Motor neuron (in vitro differentiated cells): ENCODE results near the gene FLVCR2. TPM values are rescaled to one million over a fixed set of nuclear protein-coding genes. Genes with fewer than 3 reads are reported as not detected.
A peak's percentile ranks its signal among the peaks of the same experiment; 100 is the strongest.
"Not testable (repeated sequence)": the region's sequence is repeated elsewhere in the genome, so short reads cannot be mapped to it uniquely, and the experiment has no call there.

Experiments used
- ATAC-seq, 8 experiments: fragments of 200-7000 bp; cut with Tn5 transposase; replicated peaks in 6 of 8; 2 replicates each; pipeline ENCODE4 v1.8.0; 2021; ENCODE audit warnings: mild to moderate bottlenecking in 8 of 8, moderate library complexity in 8 of 8
- H3K27ac ChIP-seq, 2 donors: fragments of 250-450 bp; sonication (Bioruptor Pico); 2 replicates each; pipeline ENCODE4 v1.9.0; 2021; ENCODE audit warnings: antibody characterized with exemption in 2 of 2, mild to moderate bottlenecking in 2 of 2, moderate library complexity in 1 of 2
- H3K4me1 ChIP-seq, 2 donors: fragments of 250-450 bp; sonication (Bioruptor Pico); replicated peaks in 1 of 2; 2 replicates each; pipeline ENCODE4 v1.6.1; 2021; ENCODE audit warnings: antibody characterized with exemption in 2 of 2, mild to moderate bottlenecking in 2 of 2, moderate library complexity in 1 of 2
- H3K4me3 ChIP-seq, 5 donors: fragments of 250-450 bp; sonication (Bioruptor Pico); 2 replicates each; pipeline ENCODE4 v1.9.0; 2021; ENCODE audit warnings: antibody characterized with exemption in 5 of 5, mild to moderate bottlenecking in 5 of 5, moderate library complexity in 4 of 5
- WGBS, 10 experiments: fragments of 450-650 bp; shearing (Covaris generic); methylation state at CpG; one replicate each; pipeline ENCODE4 v1.0.0; 2022; 5-methylcytosine and 5-hydroxymethylcytosine counted together
- in situ Hi-C, 9 experiments: fragments of 400-800 bp; cut with MboI; loops; one replicate each; pipeline ENCODE4 v1.15.0; 2021; ENCODE audit warnings: low sequenced_read_pairs in 9 of 9, low pct_unique_long_range_greater_than_20kb in 2 of 9; ENCODE audit not compliant: unreplicated experiment in 9 of 9
- total RNA-seq, 8 experiments: library from RNA; unstranded; fragments of 300-600 nt; gene quantifications; 2 replicates each; pipeline versions ENCODE4 v1.2.3 to v1.2.4, GENCODE V29; 2022

FLVCR2 gene
- total RNA-seq, 8 experiments from 2014 or later = 0.38 to 20.9 (median 1.0) TPM

DNA sequence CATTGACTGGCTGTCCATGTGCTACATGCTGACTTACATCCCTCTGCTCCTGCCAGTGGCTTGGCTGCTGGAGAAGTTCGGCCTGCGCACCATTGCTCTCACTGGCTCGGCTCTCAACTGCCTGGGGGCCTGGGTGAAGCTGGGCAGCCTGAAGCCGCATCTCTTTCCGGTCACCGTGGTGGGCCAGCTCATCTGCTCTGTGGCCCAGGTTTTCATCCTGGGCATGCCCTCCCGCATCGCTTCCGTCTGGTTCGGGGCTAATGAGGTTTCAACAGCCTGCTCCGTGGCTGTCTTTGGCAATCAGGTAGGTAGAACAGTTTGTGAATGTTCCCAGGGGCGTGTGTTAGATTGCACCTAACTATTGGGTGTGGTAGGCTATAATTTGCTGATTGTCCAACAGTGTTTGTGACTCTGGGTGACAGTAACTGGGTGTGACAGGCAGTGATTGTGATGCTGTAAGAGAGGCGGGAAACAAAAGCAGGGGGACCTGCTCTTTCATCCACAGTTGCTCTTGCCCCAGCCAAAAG lies 981 bp downstream of the FLVCR2 start:
- Histone ChIP-seq H3K4me1 (peaks cover 8 to 18% of the 10 kb centered on the region in 2 donors), H3K4me3 (peak overlapping the region in 4 of 5 donors; percentile 28 to 53 (median 38)), H3K27ac (no peak overlapping the region)
- no peak for ATAC-seq
- in situ Hi-C loops = loop anchor here in 1 of 9 experiments (5.0 kb wide), 1 partner anchor 78 kb away; no protein-coding TSS in a partner anchor
- 74 to 100% (median 86%) methylated on average over 1 to 7 of the region's 13 CpGs; no CpG with 5 or more reads in 4 of the 10 experiments for WGBS, 10 experiments

DNA sequence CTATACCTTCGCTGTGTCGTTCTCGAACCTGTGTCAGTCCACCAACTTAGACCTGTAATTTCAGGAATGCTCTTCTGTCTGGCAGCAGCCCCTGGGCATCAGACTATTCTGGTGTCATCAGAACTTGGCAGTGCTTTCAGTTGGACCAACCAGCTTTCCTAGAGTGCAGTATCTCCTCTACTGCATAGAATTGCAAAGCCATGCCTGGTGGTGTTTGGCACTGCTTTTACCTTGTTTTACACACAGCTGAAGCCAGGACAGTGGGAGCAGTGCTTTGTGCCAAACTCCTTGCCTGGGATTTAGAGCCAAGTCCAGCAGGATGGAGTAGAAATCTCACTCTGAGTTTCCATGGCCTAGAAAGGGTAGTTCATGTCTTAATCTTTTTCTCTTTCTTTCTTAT lies 1.5 kb downstream of the FLVCR2 start:
- Histone ChIP-seq H3K27ac (no peak overlapping the region), H3K4me3 (no peak overlapping the region), H3K4me1 (peaks cover 8 to 18% of the 10 kb centered on the region in 2 donors)
- in situ Hi-C loops = loop anchor here in 2 of 9 experiments (5.0 to 10.0 kb wide), 2 partner anchors 75 to 77 kb away; no protein-coding TSS in a partner anchor
- no peak for ATAC-seq
- WGBS, 10 experiments = 93 to 100% (median 95%) methylated on average over 3 of the region's 3 CpGs; no CpG with 5 or more reads in 5 of the 10 experiments

DNA sequence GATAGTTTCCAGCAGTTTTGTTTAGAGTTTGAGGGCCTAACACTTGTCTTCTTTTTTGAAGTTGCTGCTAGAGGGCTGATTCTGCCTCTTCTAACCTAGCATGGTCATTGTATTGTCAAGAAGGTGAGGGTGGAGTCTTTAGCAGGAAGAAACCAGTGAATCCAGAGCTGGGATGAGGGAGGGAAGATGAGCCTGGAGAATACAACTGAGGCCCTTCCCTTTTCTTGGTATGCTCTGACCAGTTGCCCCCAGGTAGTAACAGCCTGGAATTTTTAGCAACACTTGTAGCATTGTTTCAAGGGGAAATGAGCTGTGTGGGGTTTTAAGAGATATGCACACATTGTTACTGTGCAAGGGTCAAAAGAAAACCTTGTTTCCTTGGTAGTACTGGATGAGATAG lies 9.0 kb downstream of the FLVCR2 start:
- Histone ChIP-seq H3K4me3 (no peak overlapping the region), H3K4me1 (peaks cover 0 to 3% of the 10 kb centered on the region in 2 donors), H3K27ac (no peak overlapping the region)
- no peak for ATAC-seq
- in situ Hi-C loops = loop anchor here in 1 of 9 experiments (10.0 kb wide), 1 partner anchor 67 kb away; no protein-coding TSS in a partner anchor

DNA sequence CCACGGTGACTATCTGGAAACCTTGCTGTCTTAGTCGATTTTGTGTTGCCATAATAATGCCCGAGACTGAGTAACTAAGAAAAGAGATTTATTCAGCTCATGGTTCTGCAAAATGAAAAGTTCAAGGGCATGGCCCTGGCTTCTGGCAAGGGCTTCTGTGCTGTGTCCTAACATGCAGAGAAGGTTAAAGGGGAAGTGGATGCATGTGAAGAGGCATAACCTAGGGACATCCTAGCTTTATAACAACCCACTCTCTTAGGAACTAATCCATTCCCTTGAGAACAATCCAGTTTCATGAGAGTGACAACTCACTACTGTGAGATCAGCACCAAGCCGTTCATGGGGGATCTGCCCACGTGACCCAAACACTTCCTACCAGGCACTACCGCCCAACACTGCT lies 11.5 kb downstream of the FLVCR2 start:
- H3K4me3 ChIP-seq = no peak overlapping the region
- in situ Hi-C loops = loop anchor here in 1 of 9 experiments (10.0 kb wide), 1 partner anchor 65 kb away; no protein-coding TSS in a partner anchor
- H3K27ac ChIP-seq = no peak overlapping the region
- H3K4me1 ChIP-seq = no peaks in the 10 kb centered on the region
- no peak for ATAC-seq
- WGBS, 10 experiments = 48 to 100% (median 83%) methylated on average over 1 to 6 of the region's 6 CpGs; no CpG with 5 or more reads in 1 of the 10 experiments

DNA sequence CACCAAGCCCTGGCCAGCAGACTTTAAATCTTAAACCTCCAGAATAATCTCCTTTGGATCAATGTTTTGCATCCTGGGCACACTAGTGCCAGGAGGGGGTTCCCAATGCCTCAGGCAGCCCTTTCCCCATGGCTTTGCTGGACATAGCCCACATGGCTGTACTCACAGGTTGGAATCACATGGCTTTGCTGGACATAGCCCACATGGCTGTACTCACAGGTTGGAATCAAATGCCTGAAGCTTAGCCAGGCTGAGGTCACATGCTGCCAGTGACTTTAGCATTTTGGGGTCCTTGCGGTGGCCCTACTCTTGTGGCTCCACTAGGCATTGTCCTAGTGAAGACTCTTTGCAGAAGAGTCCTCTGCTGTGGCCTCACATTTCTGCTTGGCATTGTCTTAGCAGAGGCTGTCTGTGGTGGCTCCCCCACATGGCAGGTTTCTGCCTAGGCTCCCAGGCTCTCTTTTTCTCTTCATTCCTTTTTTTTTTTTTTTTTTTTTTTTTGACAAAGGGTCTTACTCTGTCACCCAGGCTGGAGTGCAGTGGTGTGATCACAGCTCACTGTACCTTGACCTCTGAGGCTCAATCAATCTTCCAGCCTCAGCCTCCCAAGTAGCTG lies 13.0 kb downstream of the FLVCR2 start:
- in situ Hi-C loops = no loop called here
- ATAC-seq = no peak
- Histone ChIP-seq H3K4me3 (no peak overlapping the region), H3K4me1 (no peaks in the 10 kb centered on the region), H3K27ac (no peak overlapping the region)
- WGBS, 10 experiments = 86 to 100% methylated on average over 1 of the region's 1 CpG; no CpG with 5 or more reads in 8 of the 10 experiments

DNA sequence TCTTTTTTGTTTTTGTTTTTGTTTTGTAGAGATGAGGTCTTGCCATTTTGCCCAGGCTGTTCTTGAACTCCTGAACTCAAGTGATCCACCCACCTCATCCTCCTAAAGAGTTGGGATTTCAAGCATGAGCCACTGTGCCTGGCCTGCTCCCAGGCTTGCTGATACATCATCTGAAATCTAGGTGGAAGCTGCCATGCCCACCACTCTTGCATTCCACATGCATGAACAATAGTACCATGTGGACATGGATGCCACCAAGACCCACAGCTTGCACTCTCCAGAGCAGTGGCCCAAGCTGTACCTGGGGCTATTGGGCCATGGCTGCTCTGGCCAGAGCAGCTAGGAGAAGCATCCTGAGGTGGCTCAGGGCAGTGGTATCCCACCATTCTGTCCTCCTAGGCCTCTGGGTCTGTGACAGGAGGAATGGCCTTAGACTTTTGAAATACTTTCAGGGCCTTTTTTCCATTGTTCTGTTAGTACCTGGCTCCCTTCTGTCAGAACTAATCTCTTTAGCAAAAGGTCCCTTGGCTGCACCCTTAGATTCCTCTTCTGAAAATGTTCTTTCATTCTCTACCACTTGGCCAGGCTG lies 13.7 kb downstream of the FLVCR2 start:
- in situ Hi-C loops = no loop called here
- ATAC-seq = no peak
- Histone ChIP-seq H3K4me3 (no peak overlapping the region), H3K27ac (no peak overlapping the region), H3K4me1 (no peaks in the 10 kb centered on the region)

DNA sequence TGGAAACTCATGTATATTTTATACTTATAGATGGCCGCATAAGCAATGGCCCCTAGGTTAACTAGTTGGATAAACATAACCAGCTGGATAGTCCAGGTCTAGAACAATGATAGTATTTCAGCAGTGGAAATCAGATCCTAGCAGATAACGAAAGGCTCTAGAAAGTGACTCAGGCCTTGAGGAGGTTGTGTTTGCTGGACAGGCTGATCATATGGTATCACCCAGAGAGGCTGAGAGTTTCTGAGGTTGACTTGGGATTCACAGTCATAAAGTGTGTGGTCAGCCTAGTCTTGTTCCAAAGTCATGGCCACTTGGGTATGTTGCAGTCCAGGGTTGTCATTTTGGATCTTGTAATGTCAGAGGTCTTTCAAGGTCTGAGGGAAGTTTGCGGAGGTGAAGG lies 16.8 kb downstream of the FLVCR2 start:
- H3K4me3 ChIP-seq = no peak overlapping the region
- in situ Hi-C loops = no loop called here
- 58 to 100% (median 90%) methylated on average over 1 to 3 of the region's 3 CpGs; no CpG with 5 or more reads in 1 of the 10 experiments for WGBS, 10 experiments
- H3K4me1 ChIP-seq = no peaks in the 10 kb centered on the region
- ATAC-seq = no peak
- no peak overlapping the region for H3K27ac ChIP-seq

DNA sequence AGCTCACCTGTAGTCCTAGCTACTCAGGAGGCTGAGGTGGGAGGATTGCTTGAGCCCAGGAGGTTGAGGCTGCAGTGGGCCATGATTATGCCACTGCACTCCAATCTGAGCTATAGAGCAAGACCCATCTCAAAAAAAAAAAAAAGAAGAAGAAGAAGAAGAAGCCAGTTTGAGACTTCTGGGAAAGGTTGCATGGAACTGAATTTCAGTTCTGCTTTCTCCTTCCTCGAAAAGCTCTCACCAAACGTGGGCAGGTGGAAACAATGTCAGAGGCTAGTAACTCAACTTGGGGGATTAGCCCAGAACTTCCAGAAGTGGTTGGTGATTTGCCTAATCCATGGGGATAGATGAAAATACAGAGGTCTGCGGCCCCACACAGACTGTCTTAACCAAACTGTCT lies 18.7 kb downstream of the FLVCR2 start:
- 0 to 100% (median 72%) methylated on average over 1 to 3 of the region's 3 CpGs; no CpG with 5 or more reads in 3 of the 10 experiments for WGBS, 10 experiments
- in situ Hi-C loops = no loop called here
- H3K27ac ChIP-seq = no peak overlapping the region
- no peak for ATAC-seq
- no peak overlapping the region for H3K4me3 ChIP-seq
- no peaks in the 10 kb centered on the region for H3K4me1 ChIP-seq

DNA sequence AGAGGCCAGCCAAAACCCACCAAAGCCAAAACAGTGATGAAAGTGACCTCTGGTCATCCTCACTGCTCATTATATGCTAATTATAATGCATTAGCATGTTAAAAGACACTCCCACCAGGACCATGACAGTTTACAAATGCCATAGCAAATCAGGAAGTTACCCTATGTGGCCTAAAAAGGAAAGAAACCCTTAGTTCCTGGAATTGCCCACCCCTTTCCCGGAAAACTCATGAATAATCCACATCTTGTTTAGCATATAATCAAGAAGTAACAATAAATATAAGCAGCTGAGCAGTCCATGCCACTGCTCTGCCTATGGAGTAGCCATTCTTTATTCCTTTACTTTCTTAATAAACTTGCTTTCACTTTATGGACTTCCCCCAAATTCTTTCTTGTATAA lies 21.7 kb downstream of the FLVCR2 start:
- H3K4me1 ChIP-seq, H3K27ac ChIP-seq, in situ Hi-C loops, H3K4me3 ChIP-seq: not testable (repeated sequence)
- 0 to 80% (median 57%) methylated on average over 1 of the region's 1 CpG; no CpG with 5 or more reads in 5 of the 10 experiments for WGBS, 10 experiments
- ATAC-seq = peak in 3 of 8 experiments; percentile 50 to 73 (median 61)

DNA sequence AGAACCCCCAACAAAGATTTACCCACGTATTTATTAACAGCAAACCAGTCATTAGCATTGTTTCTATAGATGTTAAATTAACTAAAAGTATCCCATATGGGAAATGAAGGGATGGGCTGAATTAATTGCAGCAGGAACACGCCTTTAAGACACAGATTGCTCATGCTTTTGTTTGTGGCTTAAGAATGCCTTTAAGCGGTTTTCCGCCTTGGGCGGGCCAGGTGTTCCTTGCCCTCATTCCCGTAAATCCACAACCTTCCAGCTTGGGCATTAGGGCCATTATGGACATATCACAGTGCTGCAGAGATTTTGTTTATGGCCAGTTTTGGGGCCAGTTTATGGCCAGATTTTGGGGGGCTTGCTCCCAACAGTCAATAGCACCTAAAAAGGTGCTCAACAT lies 22.6 kb downstream of the FLVCR2 start:
- H3K27ac ChIP-seq, H3K4me1 ChIP-seq, H3K4me3 ChIP-seq, in situ Hi-C loops: not testable (repeated sequence)
- 0 to 94% (median 88%) methylated on average over 1 to 4 of the region's 6 CpGs; no CpG with 5 or more reads in 4 of the 10 experiments for WGBS, 10 experiments
- peak in 1 of 8 experiments; percentile 5 for ATAC-seq

DNA sequence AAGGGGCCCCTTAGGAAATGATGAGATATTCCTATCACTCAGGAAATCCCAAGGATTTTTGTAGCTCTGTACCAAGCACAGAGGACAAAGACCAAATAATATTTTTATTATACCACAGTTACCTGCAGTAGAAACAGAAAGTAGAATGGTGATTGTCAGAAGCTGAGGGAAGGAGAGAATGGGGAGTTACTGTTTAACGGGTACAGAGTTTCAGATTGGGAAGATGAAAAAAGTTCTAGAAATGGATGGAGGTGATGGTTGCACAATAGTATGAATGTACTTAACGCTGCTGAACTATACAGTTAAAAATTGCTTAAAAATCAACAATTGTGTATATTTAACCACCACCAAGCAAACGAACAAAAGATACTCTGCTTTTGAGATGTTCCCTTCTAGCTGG lies 24.1 kb downstream of the FLVCR2 start:
- H3K27ac ChIP-seq = no peak overlapping the region
- H3K4me1 ChIP-seq = no peaks in the 10 kb centered on the region
- ATAC-seq = no peak
- 30 to 94% (median 70%) methylated on average over 2 to 3 of the region's 3 CpGs; no CpG with 5 or more reads in 1 of the 10 experiments for WGBS, 10 experiments
- H3K4me3 ChIP-seq = no peak overlapping the region
- in situ Hi-C loops = no loop called here

DNA sequence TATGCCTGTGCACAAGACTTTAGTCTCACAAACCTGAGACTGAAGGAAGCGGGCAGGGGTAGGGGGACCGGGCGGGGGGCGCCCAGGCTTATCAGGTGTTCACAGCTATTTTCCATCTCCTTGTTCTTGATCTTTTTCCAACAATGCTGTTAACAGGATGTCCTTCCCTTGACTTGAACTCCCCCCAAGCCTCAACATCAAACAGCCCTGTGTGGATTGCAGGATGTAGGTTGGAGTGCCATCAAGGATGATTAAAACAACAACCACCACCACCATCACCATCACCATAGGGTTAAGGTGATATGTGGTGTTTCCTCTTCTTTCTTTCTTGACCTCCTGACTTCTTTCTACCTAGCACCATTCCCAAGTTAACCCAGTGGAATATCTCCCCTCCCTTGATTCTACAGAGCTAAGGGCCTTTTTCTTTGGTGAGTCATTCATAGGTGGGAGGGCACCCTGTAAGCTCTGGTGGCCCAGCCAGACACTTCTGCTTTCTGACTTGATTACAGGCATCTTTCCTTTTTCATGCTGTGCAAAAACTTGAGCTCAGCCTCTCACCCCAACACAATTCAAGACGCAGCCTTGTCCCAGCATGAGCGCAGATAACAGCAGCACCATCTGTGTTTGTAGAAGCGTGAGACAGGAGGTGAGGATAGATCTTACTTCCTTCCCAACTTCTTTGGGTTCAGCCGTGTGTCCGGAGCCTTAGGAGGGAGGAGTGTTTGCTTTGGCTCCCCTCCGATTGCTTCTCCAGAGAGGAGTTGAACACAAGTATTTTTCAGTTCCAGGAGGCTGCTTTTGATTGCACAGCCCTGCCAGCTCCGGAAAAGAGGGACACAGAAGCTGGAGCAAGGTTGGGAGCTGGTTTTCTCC lies 26.8 kb downstream of the FLVCR2 start:
- no peak for ATAC-seq
- Histone ChIP-seq H3K4me3 (no peak overlapping the region), H3K4me1 (no peaks in the 10 kb centered on the region), H3K27ac (no peak overlapping the region)
- in situ Hi-C loops = no loop called here
- 60 to 93% (median 75%) methylated on average over 1 to 8 of the region's 11 CpGs; no CpG with 5 or more reads in 3 of the 10 experiments for WGBS, 10 experiments

DNA sequence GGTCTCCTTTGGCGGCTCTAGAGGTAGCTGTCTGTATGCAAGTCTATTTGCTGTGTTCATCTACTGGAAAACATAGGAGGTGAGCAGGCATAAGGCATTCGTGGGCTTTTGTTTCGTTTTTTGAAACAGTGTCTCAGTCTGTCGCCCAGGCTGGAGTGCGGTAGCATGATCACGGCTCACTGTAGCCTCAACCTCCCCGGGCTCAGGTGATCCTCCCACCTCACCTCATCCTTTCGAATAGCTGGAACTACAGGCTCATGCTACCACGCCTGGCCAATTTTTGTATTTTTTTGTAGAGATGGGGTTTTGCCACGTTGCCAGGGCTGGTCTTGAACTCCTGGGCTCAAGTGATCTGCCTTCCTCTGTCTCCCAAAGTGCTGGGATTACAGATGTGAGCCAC lies 27.5 kb downstream of the FLVCR2 start:
- Histone ChIP-seq H3K4me3 (no peak overlapping the region), H3K27ac (no peak overlapping the region), H3K4me1 (no peaks in the 10 kb centered on the region)
- 60 to 100% (median 83%) methylated on average over 1 to 6 of the region's 10 CpGs; no CpG with 5 or more reads in 3 of the 10 experiments for WGBS, 10 experiments
- in situ Hi-C loops = no loop called here
- ATAC-seq = no peak
